T-helper 2 cell treated with Interferon-gamma antibody and Interleukin-4, amounts not matched to agents 5 μg/mL and 100 μg/mL, for 36 hours (primary cell): Measurements from ENCODE around the gene CARD19.

ENCODE experiments used
- DNase-seq: peaks from one replicate; pipeline ENCODE4 v3.0.0; 2021; ENCODE audit warnings: low spot score
- H3K27ac Mint-ChIP-seq: one replicate; pipeline ENCODE4 v1.8.0; 2021; ENCODE audit warnings: mild to moderate bottlenecking, mixed read lengths
- H3K27me3 Mint-ChIP-seq: one replicate; pipeline ENCODE4 v1.8.0; 2021; ENCODE audit warnings: low read depth, mixed read lengths
- H3K36me3 Mint-ChIP-seq: one replicate; pipeline ENCODE4 v1.8.0; 2021; ENCODE audit warnings: low read depth, mixed read lengths
- H3K4me1 Mint-ChIP-seq: one replicate; pipeline ENCODE4 v1.8.0; 2021; ENCODE audit warnings: low read depth, mixed read lengths
- H3K4me3 Mint-ChIP-seq: one replicate; pipeline ENCODE4 v1.8.0; 2022; ENCODE audit warnings: mild to moderate bottlenecking, moderate library complexity, mixed read lengths
- H3K9me3 Mint-ChIP-seq: one replicate; pipeline ENCODE4 v1.8.0; 2021; ENCODE audit warnings: mixed read lengths

The CARD19 gene

DNA sequence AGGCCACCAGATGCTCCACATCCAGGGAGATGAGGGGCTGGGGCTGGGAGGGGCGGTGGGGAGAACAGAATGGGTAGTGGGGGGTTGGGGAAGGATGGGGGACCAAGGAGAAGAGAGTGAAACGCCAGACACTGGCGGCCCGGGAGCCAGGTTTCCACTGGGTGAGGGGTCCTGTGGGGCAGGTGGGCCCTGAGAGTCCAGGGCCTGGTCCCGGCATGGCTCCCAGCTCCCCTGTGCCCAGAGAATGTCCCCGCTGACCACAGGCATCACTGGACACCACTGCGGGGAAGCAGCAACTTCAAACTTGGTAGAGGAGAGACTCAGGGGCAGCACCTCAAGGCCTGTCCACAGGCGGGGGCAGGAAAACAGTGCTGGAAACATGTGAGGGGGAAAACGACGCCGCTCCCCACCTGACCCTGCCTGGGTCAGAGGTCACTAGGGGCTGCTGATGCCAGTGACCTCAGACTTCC is 24.9 kb downstream of the CARD19 start:
- H3K36me3 Mint-ChIP-seq = peaks cover 6% of the 10 kb centered on the region
- no peaks in the 10 kb centered on the region for H3K27me3 Mint-ChIP-seq
- peaks cover 12% of the 10 kb centered on the region for H3K4me1 Mint-ChIP-seq
- DNase-seq = no peak
- H3K4me3 Mint-ChIP-seq = no peak overlapping the region
- no peak overlapping the region for H3K27ac Mint-ChIP-seq
- H3K9me3 Mint-ChIP-seq = no peaks in the 10 kb centered on the region

GRCh38 chr9:93121316-93122241 is 25.6 kb downstream of the CARD19 start:
- Mint-ChIP-seq H3K36me3 (peaks cover 6% of the 10 kb centered on the region), H3K4me3 (no peak overlapping the region), H3K9me3 (no peaks in the 10 kb centered on the region), H3K27ac (peak overlapping the region; percentile 36), H3K27me3 (no peaks in the 10 kb centered on the region), H3K4me1 (peaks cover 16% of the 10 kb centered on the region)
- no peak for DNase-seq

- no peaks in the 10 kb centered on the region for H3K9me3 Mint-ChIP-seq
- DNase-seq = no peak
- no peak overlapping the region for H3K4me3 Mint-ChIP-seq
- no peaks in the 10 kb centered on the region for H3K27me3 Mint-ChIP-seq
- H3K27ac Mint-ChIP-seq = no peak overlapping the region
- peaks cover 6% of the 10 kb centered on the region for H3K36me3 Mint-ChIP-seq
- H3K4me1 Mint-ChIP-seq = peaks cover 22% of the 10 kb centered on the region
Observed at GRCh38 chr9:93122721-93123221, 26.8 kb downstream of the CARD19 start.

- Mint-ChIP-seq H3K9me3 (no peaks in the 10 kb centered on the region), H3K4me1 (peaks cover 26% of the 10 kb centered on the region), H3K27me3 (no peaks in the 10 kb centered on the region), H3K36me3 (peaks cover 6% of the 10 kb centered on the region), H3K27ac (peak overlapping the region; percentile 57), H3K4me3 (no peak overlapping the region)
- no peak for DNase-seq
Observed at GRCh38 chr9:93123561-93124283, 27.7 kb downstream of the CARD19 start.

- Mint-ChIP-seq H3K27me3 (no peaks in the 10 kb centered on the region), H3K27ac (no peak overlapping the region), H3K9me3 (no peaks in the 10 kb centered on the region), H3K4me3 (no peak overlapping the region), H3K36me3 (peaks cover 6% of the 10 kb centered on the region), H3K4me1 (peaks cover 23% of the 10 kb centered on the region)
- DNase-seq = no peak
Observed at GRCh38 chr9:93124793-93125192, 28.8 kb downstream of the CARD19 start.

- H3K4me1 Mint-ChIP-seq = peaks cover 16% of the 10 kb centered on the region
- no peak overlapping the region for H3K4me3 Mint-ChIP-seq
Observed at GRCh38 chr9:93125331-93125894, 29.4 kb downstream of the CARD19 start.

GRCh38 chr9:93126151-93126781 is 30.2 kb downstream of the CARD19 start:
- peaks cover 6% of the 10 kb centered on the region for H3K36me3 Mint-ChIP-seq
- peak overlapping the region; percentile 82 for H3K27ac Mint-ChIP-seq
- H3K9me3 Mint-ChIP-seq = no peaks in the 10 kb centered on the region
- no peaks in the 10 kb centered on the region for H3K27me3 Mint-ChIP-seq
- DNase-seq = no peak
- peaks cover 16% of the 10 kb centered on the region for H3K4me1 Mint-ChIP-seq
- H3K4me3 Mint-ChIP-seq = peak overlapping the region; percentile 48

More at GRCh38 chr9:93125331-93125894, 29.4 kb downstream of the CARD19 start:
- H3K36me3 Mint-ChIP-seq = peaks cover 6% of the 10 kb centered on the region
- peak overlapping the region; percentile 82 for H3K27ac Mint-ChIP-seq
- H3K9me3 Mint-ChIP-seq = no peaks in the 10 kb centered on the region
- no peak for DNase-seq
- no peaks in the 10 kb centered on the region for H3K27me3 Mint-ChIP-seq

- H3K4me1 Mint-ChIP-seq = peaks cover 19% of the 10 kb centered on the region
- no peaks in the 10 kb centered on the region for H3K9me3 Mint-ChIP-seq
- DNase-seq = no peak
- peak overlapping the region; percentile 60 for H3K27ac Mint-ChIP-seq
- H3K27me3 Mint-ChIP-seq = no peaks in the 10 kb centered on the region
- H3K4me3 Mint-ChIP-seq = peak overlapping the region; percentile 36
- H3K36me3 Mint-ChIP-seq = peaks cover 5% of the 10 kb centered on the region
Observed at GRCh38 chr9:93126825-93127368, 30.9 kb downstream of the CARD19 start.

DNA sequence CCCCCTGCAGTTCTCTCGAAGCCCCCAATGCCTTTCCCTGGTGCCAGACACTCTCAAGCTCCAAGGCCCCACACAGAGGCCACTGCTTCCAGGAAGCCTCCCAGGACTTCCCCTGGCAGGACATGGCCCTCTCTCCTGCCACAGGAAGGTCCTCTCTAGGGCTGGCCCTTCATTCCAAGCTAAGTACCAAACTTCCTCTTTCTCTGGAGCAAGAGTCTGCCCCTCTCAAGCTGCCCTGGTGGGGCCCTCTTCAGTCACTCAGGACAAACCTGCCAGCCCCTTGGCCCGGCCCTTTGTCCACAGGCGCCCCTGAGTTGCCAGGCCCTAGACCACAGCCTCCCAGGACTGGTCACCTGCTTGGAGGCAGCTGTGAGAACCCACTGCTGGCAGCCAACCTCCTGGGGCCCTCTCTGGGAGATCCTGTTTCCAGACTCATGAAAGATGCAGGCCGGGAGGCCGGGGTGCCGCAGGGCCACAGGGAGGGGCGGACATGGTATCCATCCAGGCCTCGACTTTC is 31.4 kb downstream of the CARD19 start:
- DNase-seq = no peak
- peaks cover 5% of the 10 kb centered on the region for H3K36me3 Mint-ChIP-seq
- H3K4me1 Mint-ChIP-seq = peaks cover 22% of the 10 kb centered on the region
- no peaks in the 10 kb centered on the region for H3K27me3 Mint-ChIP-seq
- peak overlapping the region; percentile 60 for H3K27ac Mint-ChIP-seq
- H3K9me3 Mint-ChIP-seq = no peaks in the 10 kb centered on the region
- H3K4me3 Mint-ChIP-seq = peak overlapping the region; percentile 36

GRCh38 chr9:93128011-93128714 is 32.1 kb downstream of the CARD19 start:
- no peak for DNase-seq
- Mint-ChIP-seq H3K27me3 (no peaks in the 10 kb centered on the region), H3K27ac (peak overlapping the region; percentile 39), H3K4me1 (peaks cover 29% of the 10 kb centered on the region), H3K36me3 (peaks cover 4% of the 10 kb centered on the region), H3K4me3 (no peak overlapping the region), H3K9me3 (no peaks in the 10 kb centered on the region)

- no peaks in the 10 kb centered on the region for H3K9me3 Mint-ChIP-seq
- peaks cover 29% of the 10 kb centered on the region for H3K4me1 Mint-ChIP-seq
- H3K4me3 Mint-ChIP-seq = no peak overlapping the region
- no peak for DNase-seq
- H3K27me3 Mint-ChIP-seq = no peaks in the 10 kb centered on the region
- H3K36me3 Mint-ChIP-seq = peaks cover 4% of the 10 kb centered on the region
- peak overlapping the region; percentile 39 for H3K27ac Mint-ChIP-seq
Observed at GRCh38 chr9:93128715-93129224, 32.8 kb downstream of the CARD19 start.

DNA sequence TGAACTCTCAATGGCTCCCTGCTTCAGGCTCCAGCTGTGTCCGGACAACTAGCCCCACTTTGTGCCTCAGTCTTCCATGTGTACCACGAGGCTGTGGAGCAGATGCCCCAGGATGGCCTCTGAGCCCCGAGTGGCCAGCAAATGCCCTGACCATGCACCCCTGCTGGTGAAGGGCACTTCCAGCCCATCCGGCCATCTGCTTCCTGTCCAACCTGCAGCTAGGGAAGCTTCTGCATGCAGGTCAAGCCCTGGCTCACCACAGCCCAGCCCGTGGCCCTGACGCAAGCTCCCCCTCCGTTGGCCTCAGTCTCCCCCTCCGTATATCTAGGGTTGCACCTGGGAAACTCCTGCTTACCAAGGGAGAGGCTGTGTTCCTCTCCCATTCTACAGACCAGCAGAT is 33.3 kb downstream of the CARD19 start:
- Mint-ChIP-seq H3K27me3 (no peaks in the 10 kb centered on the region), H3K9me3 (no peaks in the 10 kb centered on the region), H3K4me3 (no peak overlapping the region), H3K4me1 (peaks cover 29% of the 10 kb centered on the region), H3K36me3 (peaks cover 1% of the 10 kb centered on the region), H3K27ac (no peak overlapping the region)
- no peak for DNase-seq
